AG04450 (cell line): ENCODE measurements around the gene ALG14. TPM values are rescaled to one million over a fixed set of nuclear protein-coding genes. Genes with fewer than 3 reads are reported as not detected.

Experiments used
- CTCF ChIA-PET: fragments of 300-600, 350-600 bp; formaldehyde crosslinking; extraction: SDS; loops from one replicate; lab custom pipeline; 2022; ENCODE audit warnings: antibody characterized with exemption, inconsistent platforms; lab: Charles Lee
- POLR2A ChIA-PET: fragments of 350-600 bp; formaldehyde crosslinking; extraction: SDS; loops from one replicate; lab custom pipeline; 2021; ENCODE audit warnings: antibody characterized with exemption, inconsistent platforms; lab: Yijun Ruan, JAX
- DNase-seq: peaks from one replicate; pipeline ENCODE4 v3.0.0-alpha.2; 2011; ENCODE audit warnings: low read depth, low spot score
- H3K27ac ChIP-seq: one replicate; pipeline ENCODE4 v1.5.1; 2012; ENCODE audit warnings: low read depth, low read length, control low read depth
- H3K27me3 ChIP-seq: one replicate; pipeline ENCODE4 v1.6.0; 2012; ENCODE audit warnings: low read length; ENCODE audit not compliant: control insufficient read depth, insufficient read depth
- H3K4me3 ChIP-seq: 2 replicates; pipeline ENCODE4 v1.5.1; 2011; ENCODE audit warnings: mild to moderate bottlenecking, low read depth, low read length, control low read depth
- H3K9me3 ChIP-seq: 2 replicates; pipeline ENCODE4 v1.5.1; 2012; ENCODE audit warnings: low read length; ENCODE audit not compliant: control insufficient read depth, insufficient read depth
- polyA plus RNA-seq: library from polyadenylated mRNA; depleted of rRNA; stranded (reverse); fragments of >200 nt; gene quantifications from 2 replicates; pipeline ENCODE4 v1.2.3, GENCODE V29; 2011
- TF ChIP-seq, protein P1 (sequence below): IDR thresholded peaks from 2 replicates; pipeline ENCODE4 v1.5.1; 2011; ENCODE audit warnings: low read depth, low read length, control low read depth, inconsistent platforms

Gene ALG14
- polyA plus RNA-seq, 1 experiment, result 3.1 TPM

- CTCF ChIA-PET, result interaction anchor here (1.0 kb wide), 1 partner anchor 120 kb away, joined by 3 read pairs; the partner anchor contains the start of gene RWDD3
- Histone ChIP-seq H3K9me3 (no peaks in the 10 kb centered on the region), H3K4me3 (no peak overlapping the region), H3K27me3 (peaks cover 15% of the 10 kb centered on the region), H3K27ac (no peak overlapping the region)
- no peak for DNase-seq
- TF ChIP-seq, protein P1, sequence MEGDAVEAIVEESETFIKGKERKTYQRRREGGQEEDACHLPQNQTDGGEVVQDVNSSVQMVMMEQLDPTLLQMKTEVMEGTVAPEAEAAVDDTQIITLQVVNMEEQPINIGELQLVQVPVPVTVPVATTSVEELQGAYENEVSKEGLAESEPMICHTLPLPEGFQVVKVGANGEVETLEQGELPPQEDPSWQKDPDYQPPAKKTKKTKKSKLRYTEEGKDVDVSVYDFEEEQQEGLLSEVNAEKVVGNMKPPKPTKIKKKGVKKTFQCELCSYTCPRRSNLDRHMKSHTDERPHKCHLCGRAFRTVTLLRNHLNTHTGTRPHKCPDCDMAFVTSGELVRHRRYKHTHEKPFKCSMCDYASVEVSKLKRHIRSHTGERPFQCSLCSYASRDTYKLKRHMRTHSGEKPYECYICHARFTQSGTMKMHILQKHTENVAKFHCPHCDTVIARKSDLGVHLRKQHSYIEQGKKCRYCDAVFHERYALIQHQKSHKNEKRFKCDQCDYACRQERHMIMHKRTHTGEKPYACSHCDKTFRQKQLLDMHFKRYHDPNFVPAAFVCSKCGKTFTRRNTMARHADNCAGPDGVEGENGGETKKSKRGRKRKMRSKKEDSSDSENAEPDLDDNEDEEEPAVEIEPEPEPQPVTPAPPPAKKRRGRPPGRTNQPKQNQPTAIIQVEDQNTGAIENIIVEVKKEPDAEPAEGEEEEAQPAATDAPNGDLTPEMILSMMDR, result no peak
- POLR2A ChIA-PET, result no interaction called here
These were observed 40.9 kb upstream of the ALG14 start for GRCh38 chr1:95113684-95114083.

DNA sequence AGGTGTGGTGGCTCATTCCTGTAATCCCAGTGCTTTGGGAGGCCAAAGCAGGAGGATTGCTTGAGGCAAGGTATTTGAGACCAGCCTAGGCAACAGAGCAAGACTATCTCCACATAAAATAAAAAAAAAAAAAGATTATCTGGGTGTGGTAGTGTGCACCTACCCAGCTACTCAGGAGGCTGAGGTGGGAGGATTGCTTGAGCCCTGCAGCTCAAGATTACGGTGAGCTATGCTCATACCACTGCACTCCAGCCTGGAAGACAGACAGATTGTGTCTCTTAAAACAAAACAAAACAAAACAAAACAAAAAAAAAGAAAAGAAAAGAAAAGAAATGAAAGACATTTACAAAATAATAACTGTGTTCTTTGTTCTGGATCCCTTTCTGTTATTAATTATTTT lies 38.3 kb upstream of the ALG14 start:
- Histone ChIP-seq H3K9me3 (no peaks in the 10 kb centered on the region), H3K27me3 (peaks cover 3% of the 10 kb centered on the region), H3K4me3 (no peak overlapping the region), H3K27ac (no peak overlapping the region)
- POLR2A ChIA-PET, result no interaction called here
- CTCF ChIA-PET, result interaction anchor here (0.6 kb wide), 1 partner anchor 123 kb away, joined by 4 read pairs; the partner anchor contains the start of gene RWDD3
- no peak for DNase-seq
- TF ChIP-seq, protein P1, result no peak

DNA sequence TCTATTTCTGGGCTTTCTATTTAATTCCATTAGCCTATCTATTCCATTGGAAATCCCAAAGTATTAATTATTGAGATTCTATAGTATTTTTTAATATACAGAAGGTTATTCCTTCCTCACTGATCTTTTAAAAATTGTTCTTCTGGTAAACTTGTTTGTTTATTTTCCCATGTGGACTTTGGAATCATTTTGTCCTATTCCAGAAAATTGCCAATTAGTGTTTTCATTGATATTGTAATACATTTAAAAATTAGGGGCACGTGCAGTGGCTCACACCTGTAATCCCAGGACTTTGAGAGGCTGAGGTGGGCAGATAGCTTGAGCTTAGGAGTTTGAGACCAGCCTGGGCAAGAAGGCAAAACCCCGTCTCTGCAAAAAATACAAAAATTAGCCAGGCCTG lies 36.0 kb upstream of the ALG14 start:
- no peak overlapping the region for H3K27ac ChIP-seq
- TF ChIP-seq, protein P1, result no peak
- no peak overlapping the region for H3K4me3 ChIP-seq
- no peak for DNase-seq
- peaks cover 3% of the 10 kb centered on the region for H3K27me3 ChIP-seq
- ChIA-PET CTCF (no interaction called here), POLR2A (no interaction called here)
- no peaks in the 10 kb centered on the region for H3K9me3 ChIP-seq

- TF ChIP-seq, protein P1, result no peak
- H3K27ac ChIP-seq, result no peak overlapping the region
- ChIA-PET POLR2A (no interaction called here), CTCF (no interaction called here)
- H3K27me3 ChIP-seq, result peaks cover 7% of the 10 kb centered on the region
- no peak for DNase-seq
- H3K4me3 ChIP-seq, result no peak overlapping the region
- no peaks in the 10 kb centered on the region for H3K9me3 ChIP-seq
These were observed 25.4 kb upstream of the ALG14 start for GRCh38 chr1:95098196-95098595.

- ChIA-PET CTCF (no interaction called here), POLR2A (no interaction called here)
- Histone ChIP-seq H3K27me3 (peaks cover 4% of the 10 kb centered on the region), H3K4me3 (no peak overlapping the region), H3K9me3 (no peaks in the 10 kb centered on the region), H3K27ac (no peak overlapping the region)
- TF ChIP-seq, protein P1, result no peak
- no peak for DNase-seq
These were observed 24.7 kb upstream of the ALG14 start for GRCh38 chr1:95097426-95097825.
